Heart left ventricle (tissue), 16 donors: ENCODE measurements around the gene EDRF1. TPM values are rescaled to one million over a fixed set of nuclear protein-coding genes. Genes with fewer than 3 reads are reported as not detected.
A peak's percentile ranks its signal among the peaks of the same experiment; 100 is the strongest.

Source experiments
- ATAC-seq, 4 donors: fragments of 200-7000 bp; cut with Tn5 transposase; one replicate each; pipeline ENCODE4 v1.9.1; 2020 to 2022; ENCODE audit warnings: moderate library complexity in 4 of 4, mild to moderate bottlenecking in 3 of 4, moderate number of reproducible peaks in 1 of 4
- DNase-seq, 5 donors: peaks; one replicate each; pipeline ENCODE4 v3.0.0-alpha.2; 2020
- H3K27ac ChIP-seq, 12 donors: fragments of 200-600 bp; sonication (generic) in 4 of 12; one replicate each; pipeline versions ENCODE4 v1.5.0 to v1.8.0; 2016 to 2022; ENCODE audit warnings: mild to moderate bottlenecking in 2 of 12
- H3K27me3 ChIP-seq, 9 donors: fragments of 200-600 bp; sonication (generic) in 2 of 9; one replicate each; pipeline versions ENCODE4 v1.5.1 to v1.8.0; 2016 to 2022; ENCODE audit warnings: mild to moderate bottlenecking in 3 of 9
- H3K36me3 ChIP-seq, 9 donors: fragments of 200-600 bp; sonication (generic) in 2 of 9; one replicate each; pipeline versions ENCODE4 v1.5.0 to v1.8.0; 2018 to 2022; ENCODE audit warnings: mild to moderate bottlenecking in 2 of 9
- H3K4me1 ChIP-seq, 12 donors: fragments of 200-600 bp; sonication (generic) in 4 of 12; one replicate each; pipeline versions ENCODE4 v1.5.0 to v1.8.0; 2016 to 2022; ENCODE audit warnings: mild to moderate bottlenecking in 3 of 12
- H3K4me3 ChIP-seq, 12 donors: fragments of 200-600 bp; sonication (generic) in 4 of 12; one replicate each; pipeline versions ENCODE4 v1.5.0 to v1.8.0; 2017 to 2022; ENCODE audit warnings: mild to moderate bottlenecking in 9 of 12, moderate library complexity in 4 of 12
- H3K9me3 ChIP-seq, 12 donors: fragments of 200-600 bp; sonication (generic) in 4 of 12; one replicate each; pipeline versions ENCODE4 v1.5.0 to v1.8.0; 2016 to 2022; ENCODE audit warnings: mild to moderate bottlenecking in 1 of 12
- CTCF ChIP-seq, 12 donors: fragments of 200-600 bp; sonication (generic) in 4 of 12; IDR thresholded peaks; one replicate each; pipeline versions ENCODE4 v1.5.0 to v1.8.0; 2018 to 2022; ENCODE audit warnings: antibody characterized with exemption in 12 of 12, mild to moderate bottlenecking in 5 of 12
- POLR2A ChIP-seq, 2 donors: fragments of 450-650 bp; IDR thresholded peaks; one replicate each; pipeline ENCODE4 v1.6.1; 2017; ENCODE audit warnings: antibody characterized with exemption in 2 of 2, mild to moderate bottlenecking in 2 of 2, moderate library complexity in 2 of 2
- WGBS, 4 donors: extraction: QIAGEN DNeasy Blood & Tissue Kit in 2 of 4; methylation state at CpG; one replicate each; pipeline versions ENCODE4 v1.1.5 to v1.1.7; 2013 to 2018; 5-methylcytosine and 5-hydroxymethylcytosine counted together
- intact Hi-C, 10 donors: fragments of 100-400 bp; cut with DNase I; formaldehyde crosslinking; loops; one replicate each; pipeline versions ENCODE4 v1.11.1 to v1.14.2; 2022
- polyA plus RNA-seq, 2 donors: library from polyadenylated mRNA; stranded (reverse); fragments of 200-250 nt; gene quantifications; one replicate each; pipeline ENCODE4 v1.2.3, GENCODE V29; 2013
- total RNA-seq, 9 donors: library from RNA; depleted of rRNA in 2 of 9; stranded (reverse); fragments of >200 nt in 2 of 9; fragmentation: NEBNext Ultra II Directional in 3 of 9; extraction: Animal tissue kit (Norgen Biotek cat#: 25700) in 3 of 9; gene quantifications; one replicate each; pipeline versions ENCODE4 v1.1.0 to v1.2.4, GENCODE V29; 2016 to 2023
- donor health status: ischemic (EF 13 %, LVEDD 7.1; RV severe dilation, severe dysfunction).
- donor health status: healthy with polysubstance abuse.
- donor health status: DM: no; HTN: yes; CAD: no.
- donor health status: DM: no; HTN: no; CAD: no.
- donor health status: ischemic (EF 25% LVEDD 6.9; RV normal size, moderate dysfunction).
- donor health status: ischemic (EF 25% LVEDD 5.7; RV mildly dilated, moderate dysfunction).
- donor health status: healthy.
- donor health status: DM: yes; HTN: yes; CAD: no.
- donor health status: ischemic (EF 35%, LVEDD 5.7; RV mildly dilated, moderate dysfunction).
- donor health status: nonischemic (EF 11% LVEDD 7.7; RV severe dilation, severe dysfunction).
- donor health status: DM: yes; HTN: yes; CAD: no.
- donor health status: PGD.
- donor health status: ischemic (EF 29% LVEDD 5.4; RV normal size, mild dysfunction).
- donor health status: nonischemic (EF 23%, LVEDD 6.1; RV moderate dilation, normal function).

EDRF1 gene
- total and polyA plus RNA-seq, 11 donors, result 6.9 to 13.9 (median 9.8) TPM

- intact Hi-C loops, result no loop called here
- no peak within 1 kb of the TSS for H3K27ac ChIP-seq
- H3K36me3 ChIP-seq, result no peaks in the 10 kb centered on the region
- no peak within 1 kb of the TSS for H3K4me3 ChIP-seq
- no peak for TF ChIP-seq POLR2A (IDR thresholded peaks at IDR 0.05)
- no peak for TF ChIP-seq CTCF (IDR thresholded peaks at IDR 0.05)
- ATAC-seq, result no peak
- no peak for DNase-seq
- WGBS, 4 donors, result 68 to 77% (median 72%) methylated on average over 3 of the region's 3 CpGs
- peaks cover 0 to 25% (median 4%) of the 10 kb centered on the region in 9 donors for H3K27me3 ChIP-seq
- no peaks in the 10 kb centered on the region for H3K4me1 ChIP-seq
- H3K9me3 ChIP-seq, result peaks cover 0 to 3% (median 0%) of the 10 kb centered on the region in 12 donors
Measured at GRCh38 chr10:125683063-125683462, 36.4 kb upstream of the EDRF1 start, which contains the start of gene TEX36. TEX36 (minus strand) TSS chr10:125683163; CDS start chr10:125682989, 174 bp downstream.

GRCh38 chr10:125683821-125684220, 35.7 kb upstream of the EDRF1 start:
- TF ChIP-seq POLR2A (IDR thresholded peaks at IDR 0.05) (no peak), CTCF (IDR thresholded peaks at IDR 0.05) (no peak)
- no peaks in the 10 kb centered on the region for H3K36me3 ChIP-seq
- no peak overlapping the region for H3K4me3 ChIP-seq
- ATAC-seq, result no peak
- 66 to 73% (median 69%) methylated on average over 7 of the region's 7 CpGs for WGBS, 4 donors
- H3K4me1 ChIP-seq, result no peaks in the 10 kb centered on the region
- intact Hi-C loops, result no loop called here
- H3K27ac ChIP-seq, result no peak overlapping the region
- DNase-seq, result no peak
- no peaks in the 10 kb centered on the region for H3K9me3 ChIP-seq
- H3K27me3 ChIP-seq, result peaks cover 0 to 25% (median 4%) of the 10 kb centered on the region in 9 donors

- Histone ChIP-seq H3K9me3 (no peaks in the 10 kb centered on the region), H3K27ac (no peak overlapping the region), H3K4me3 (no peak overlapping the region), H3K4me1 (no peaks in the 10 kb centered on the region), H3K36me3 (no peaks in the 10 kb centered on the region), H3K27me3 (peaks cover 0 to 25% (median 4%) of the 10 kb centered on the region in 9 donors)
- WGBS, 4 donors, result 47 to 52% (median 51%) methylated on average over 5 of the region's 5 CpGs
- no peak for DNase-seq
- intact Hi-C loops, result no loop called here
- ATAC-seq, result peak in 1 of 4 donors; percentile 50
- TF ChIP-seq CTCF (IDR thresholded peaks at IDR 0.05) (no peak), POLR2A (IDR thresholded peaks at IDR 0.05) (no peak)
Measured at GRCh38 chr10:125684581-125684980, 34.9 kb upstream of the EDRF1 start.

- ATAC-seq (no peak), DNase-seq (no peak)
- Histone ChIP-seq H3K36me3 (no peaks in the 10 kb centered on the region), H3K27ac (no peak overlapping the region), H3K9me3 (no peaks in the 10 kb centered on the region), H3K4me3 (no peak overlapping the region), H3K4me1 (no peaks in the 10 kb centered on the region), H3K27me3 (peaks cover 0 to 5% (median 0%) of the 10 kb centered on the region in 9 donors)
- WGBS, 4 donors, result 77 to 85% (median 79%) methylated on average over 3 of the region's 3 CpGs
- intact Hi-C loops, result no loop called here
- no peak for TF ChIP-seq POLR2A (IDR thresholded peaks at IDR 0.05)
- no peak for TF ChIP-seq CTCF (IDR thresholded peaks at IDR 0.05)
Measured at GRCh38 chr10:125687507-125688185, 31.9 kb upstream of the EDRF1 start.
